ENCODE measurements around the gene TIAL1.
"Not testable (repeated sequence)": the region's sequence is repeated elsewhere in the genome, so short reads cannot be mapped to it uniquely, and the experiment has no call there.

Gene TIAL1

DNA sequence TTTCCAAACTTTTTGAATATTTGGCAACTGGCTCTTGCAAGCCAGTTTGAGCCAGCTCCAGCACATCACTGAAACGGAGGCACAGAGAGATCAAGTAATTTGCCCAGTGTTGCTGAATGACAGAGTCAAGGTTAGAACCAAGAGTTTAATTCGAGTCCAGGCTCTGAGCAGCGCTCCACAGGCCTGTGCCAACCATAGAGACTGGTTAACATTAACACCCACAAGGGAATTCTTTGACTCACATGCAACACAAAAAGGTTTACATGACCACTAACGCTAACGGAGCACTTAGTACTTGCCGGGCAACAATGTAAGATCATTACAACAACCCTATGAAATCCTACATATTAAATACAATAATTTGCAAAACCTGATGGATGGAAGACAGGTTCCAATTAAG is 55.7 kb downstream of the TIAL1 start:
- no peaks in the 10 kb centered on the region for H3K27me3 ChIP-seq (ENCODE audit: control insufficient read depth in 2 of 2, insufficient read depth in 2 of 2, low read length in 2 of 2)
- H3K36me3 ChIP-seq (ENCODE audit: control insufficient read depth in 2 of 2, insufficient read depth in 2 of 2, low read length in 2 of 2), result no peaks in the 10 kb centered on the region
- H3K9me3 ChIP-seq (ENCODE audit: control insufficient read depth in 2 of 2, low read length in 2 of 2), result no peaks in the 10 kb centered on the region
- H3K27ac ChIP-seq (ENCODE audit: low read depth in 2 of 2, low read length in 2 of 2), result peak overlapping the region; percentile 69 to 77
- H3K4me3 ChIP-seq (ENCODE audit: low read length in 2 of 2), result peak overlapping the region; percentile 65 to 74
- peaks cover 20 to 34% of the 10 kb centered on the region in 2 donors for H3K4me1 ChIP-seq (ENCODE audit: control insufficient read depth in 2 of 2, insufficient read depth in 2 of 2, low read length in 2 of 2)
- H3K9ac ChIP-seq (ENCODE audit: low read depth in 1 of 2, low read length in 2 of 2), result peak overlapping the region; percentile 67 to 72

DNA sequence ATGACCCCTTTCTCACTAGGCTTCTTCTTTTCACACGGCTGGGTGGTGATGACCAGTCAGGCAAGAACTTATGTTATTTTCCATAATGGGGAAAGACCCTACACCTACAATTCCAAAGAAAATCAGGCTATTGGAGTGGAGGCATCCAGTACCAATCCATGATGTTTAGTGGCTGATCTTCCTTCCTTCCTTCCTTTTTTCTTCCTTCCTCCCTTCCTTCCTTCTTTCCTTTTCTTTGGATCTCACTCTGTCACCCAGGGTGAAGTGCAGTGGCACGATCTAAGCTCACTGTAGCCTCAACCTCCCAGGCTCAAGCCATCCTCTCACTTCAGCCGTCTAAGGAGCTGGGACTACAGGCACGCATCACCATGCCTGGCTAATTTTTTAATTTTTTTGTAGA is 56.7 kb downstream of the TIAL1 start:
- H3K4me1 ChIP-seq (ENCODE audit: control insufficient read depth in 2 of 2, insufficient read depth in 2 of 2, low read length in 2 of 2), result peaks cover 24 to 35% of the 10 kb centered on the region in 2 donors
- H3K27ac ChIP-seq (ENCODE audit: low read depth in 2 of 2, low read length in 2 of 2), result peak overlapping the region in 1 of 2 donors; percentile 7
- H3K27me3 ChIP-seq (ENCODE audit: control insufficient read depth in 2 of 2, insufficient read depth in 2 of 2, low read length in 2 of 2), result no peaks in the 10 kb centered on the region
- no peak overlapping the region for H3K9ac ChIP-seq (ENCODE audit: low read depth in 1 of 2, low read length in 2 of 2)
- no peaks in the 10 kb centered on the region for H3K9me3 ChIP-seq (ENCODE audit: control insufficient read depth in 2 of 2, low read length in 2 of 2)
- no peaks in the 10 kb centered on the region for H3K36me3 ChIP-seq (ENCODE audit: control insufficient read depth in 2 of 2, insufficient read depth in 2 of 2, low read length in 2 of 2)
- H3K4me3 ChIP-seq (ENCODE audit: low read length in 2 of 2), result peak overlapping the region in 1 of 2 donors; percentile 44

DNA sequence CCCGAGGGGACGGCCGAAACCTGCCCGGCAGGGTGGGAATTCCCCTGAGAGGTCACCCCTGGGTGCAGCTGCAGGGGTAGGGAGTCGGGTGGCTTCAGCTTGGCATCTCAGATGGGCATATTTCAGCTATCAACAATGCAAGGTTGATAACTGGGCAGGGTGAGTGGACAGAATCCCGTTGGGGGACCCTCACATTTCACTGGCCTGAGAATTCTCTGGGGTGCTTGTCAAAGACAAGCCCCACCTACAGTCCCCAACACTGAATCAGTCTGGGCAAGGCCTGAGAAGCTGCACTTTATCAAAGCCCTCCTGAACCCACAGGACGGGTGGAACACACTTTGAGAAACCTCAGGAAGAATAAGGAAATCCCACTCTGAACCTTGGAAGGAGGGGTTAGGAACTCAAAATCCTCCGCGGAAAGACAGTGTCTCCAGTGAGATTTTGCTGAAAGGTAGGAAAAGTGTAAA is 57.4 kb downstream of the TIAL1 start:
- Histone ChIP-seq H3K9ac (ENCODE audit: low read depth in 1 of 2, low read length in 2 of 2) (peak overlapping the region in 1 of 2 donors; percentile 47), H3K36me3 (ENCODE audit: control insufficient read depth in 2 of 2, insufficient read depth in 2 of 2, low read length in 2 of 2) (no peaks in the 10 kb centered on the region), H3K27me3 (ENCODE audit: control insufficient read depth in 2 of 2, insufficient read depth in 2 of 2, low read length in 2 of 2) (no peaks in the 10 kb centered on the region), H3K27ac (ENCODE audit: low read depth in 2 of 2, low read length in 2 of 2) (peak overlapping the region; percentile 49 to 52), H3K4me3 (ENCODE audit: low read length in 2 of 2) (peak overlapping the region; percentile 14 to 44), H3K9me3 (ENCODE audit: control insufficient read depth in 2 of 2, low read length in 2 of 2) (no peaks in the 10 kb centered on the region), H3K4me1 (ENCODE audit: control insufficient read depth in 2 of 2, insufficient read depth in 2 of 2, low read length in 2 of 2) (peaks cover 24 to 35% of the 10 kb centered on the region in 2 donors)

DNA sequence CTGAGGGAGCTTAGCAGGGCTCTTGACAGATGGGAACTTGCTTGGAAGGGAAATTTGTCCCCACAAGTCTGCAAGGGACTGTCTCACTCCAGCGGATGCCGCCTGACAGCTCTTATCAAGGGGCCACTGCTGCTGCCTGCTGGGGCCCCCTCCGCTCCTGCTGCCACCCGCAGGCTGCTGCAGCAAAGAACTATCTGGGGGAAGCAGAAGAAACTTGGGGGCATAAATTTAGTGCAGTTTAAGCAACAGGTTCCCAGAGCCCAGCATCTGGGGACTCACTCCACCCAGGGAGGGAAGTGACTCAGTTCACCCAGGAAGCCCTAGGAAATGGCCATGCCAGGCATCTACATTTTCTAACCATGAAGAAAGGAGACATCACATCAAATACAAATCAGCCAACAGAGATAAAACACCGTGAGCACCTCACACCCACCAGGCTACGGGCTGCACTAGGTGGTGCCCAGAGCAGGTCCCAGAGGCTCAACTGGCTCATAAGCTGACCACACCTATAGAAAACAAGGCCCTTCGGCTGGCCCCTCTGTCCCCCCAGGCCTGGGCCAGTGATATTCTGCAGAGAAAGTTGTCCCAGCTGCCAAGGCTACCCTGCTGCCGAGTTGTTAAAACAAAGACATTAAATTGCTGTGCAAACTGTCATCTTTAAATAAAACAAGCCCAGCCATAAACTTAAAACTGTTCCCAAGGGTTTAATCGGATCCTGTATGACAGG is 58.0 kb downstream of the TIAL1 start:
- H3K4me3 ChIP-seq (ENCODE audit: low read length in 2 of 2), result peak overlapping the region; percentile 14 to 44
- H3K9me3 ChIP-seq (ENCODE audit: control insufficient read depth in 2 of 2, low read length in 2 of 2), result no peaks in the 10 kb centered on the region
- peaks cover 24 to 35% of the 10 kb centered on the region in 2 donors for H3K4me1 ChIP-seq (ENCODE audit: control insufficient read depth in 2 of 2, insufficient read depth in 2 of 2, low read length in 2 of 2)
- peak overlapping the region; percentile 29 to 47 for H3K9ac ChIP-seq (ENCODE audit: low read depth in 1 of 2, low read length in 2 of 2)
- H3K27me3 ChIP-seq (ENCODE audit: control insufficient read depth in 2 of 2, insufficient read depth in 2 of 2, low read length in 2 of 2), result no peaks in the 10 kb centered on the region
- H3K27ac ChIP-seq (ENCODE audit: low read depth in 2 of 2, low read length in 2 of 2), result peak overlapping the region; percentile 49 to 52
- H3K36me3 ChIP-seq (ENCODE audit: control insufficient read depth in 2 of 2, insufficient read depth in 2 of 2, low read length in 2 of 2), result no peaks in the 10 kb centered on the region

DNA sequence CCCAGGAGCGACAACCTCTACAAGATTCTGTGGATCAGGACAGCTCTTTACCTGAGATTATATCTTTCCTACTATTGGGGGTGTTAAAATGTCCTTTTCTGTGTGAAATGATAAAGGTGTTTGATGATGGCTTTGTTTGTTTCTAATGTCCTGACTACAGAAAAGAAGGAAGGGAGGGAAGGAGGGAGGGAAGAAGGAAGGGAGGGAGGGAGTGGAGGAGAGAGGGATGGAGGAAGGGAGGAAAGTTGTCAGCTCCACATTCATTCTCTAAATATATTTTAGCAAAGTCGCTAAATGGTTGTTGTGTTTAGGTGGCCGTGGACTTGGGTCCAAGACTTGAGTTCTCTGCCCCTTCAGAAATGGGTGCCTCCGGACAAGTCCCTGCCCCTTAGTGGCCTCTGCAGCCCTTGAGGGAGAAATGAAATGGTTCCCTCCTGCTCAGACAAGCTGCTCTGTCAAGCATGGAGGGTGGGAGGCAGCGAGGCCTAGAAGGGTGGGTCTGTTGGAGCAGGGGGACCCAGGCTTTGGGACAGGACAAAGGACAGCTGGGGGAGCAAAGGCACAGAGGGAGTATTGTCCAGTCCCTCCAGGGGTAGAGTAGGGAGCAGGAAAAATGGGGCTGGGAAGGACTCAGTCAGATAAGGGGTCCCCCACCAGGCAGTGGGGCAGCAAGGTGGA is 58.7 kb downstream of the TIAL1 start:
- Histone ChIP-seq H3K4me3 (ENCODE audit: low read length in 2 of 2) (peak overlapping the region in 1 of 2 donors; percentile 1), H3K36me3 (ENCODE audit: control insufficient read depth in 2 of 2, insufficient read depth in 2 of 2, low read length in 2 of 2) (no peaks in the 10 kb centered on the region), H3K27me3 (ENCODE audit: control insufficient read depth in 2 of 2, insufficient read depth in 2 of 2, low read length in 2 of 2) (no peaks in the 10 kb centered on the region), H3K9me3 (ENCODE audit: control insufficient read depth in 2 of 2, low read length in 2 of 2) (no peaks in the 10 kb centered on the region), H3K9ac (ENCODE audit: low read depth in 1 of 2, low read length in 2 of 2) (peak overlapping the region in 1 of 2 donors; percentile 29), H3K4me1 (ENCODE audit: control insufficient read depth in 2 of 2, insufficient read depth in 2 of 2, low read length in 2 of 2) (peaks cover 24 to 35% of the 10 kb centered on the region in 2 donors), H3K27ac (ENCODE audit: low read depth in 2 of 2, low read length in 2 of 2) (peak overlapping the region; percentile 12 to 49)

DNA sequence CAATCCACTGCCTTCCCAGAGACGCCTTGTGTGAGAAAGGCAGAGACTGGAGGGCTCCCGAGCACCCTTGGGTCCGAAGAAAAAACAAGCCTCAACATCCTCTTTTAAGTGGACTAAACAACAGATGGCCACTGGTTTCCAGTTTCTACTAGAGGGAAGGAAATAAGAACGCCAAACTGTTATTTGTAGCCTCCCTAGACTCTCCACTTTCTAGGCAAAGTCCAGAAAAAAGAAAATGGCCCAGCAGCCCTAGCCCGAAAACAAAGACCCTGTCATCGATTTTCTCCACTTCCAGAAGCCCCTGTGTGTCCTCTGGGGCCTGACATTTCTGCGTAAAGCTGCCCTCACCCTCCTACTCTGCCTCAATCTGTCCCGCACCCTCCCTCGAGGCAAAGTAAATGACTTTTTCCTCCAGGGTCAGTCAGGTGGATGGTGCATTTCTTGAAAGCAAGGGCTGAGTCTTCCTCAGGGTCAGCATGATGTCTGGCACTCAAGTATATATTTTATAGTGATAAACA is 60.2 kb downstream of the TIAL1 start:
- Histone ChIP-seq H3K27ac (ENCODE audit: low read depth in 2 of 2, low read length in 2 of 2) (peak overlapping the region; percentile 24 to 31), H3K9ac (ENCODE audit: low read depth in 1 of 2, low read length in 2 of 2) (peak overlapping the region in 1 of 2 donors; percentile 19), H3K4me1 (ENCODE audit: control insufficient read depth in 2 of 2, insufficient read depth in 2 of 2, low read length in 2 of 2) (peaks cover 26 to 32% of the 10 kb centered on the region in 2 donors), H3K27me3 (ENCODE audit: control insufficient read depth in 2 of 2, insufficient read depth in 2 of 2, low read length in 2 of 2) (no peaks in the 10 kb centered on the region), H3K4me3 (ENCODE audit: low read length in 2 of 2) (no peak overlapping the region), H3K36me3 (ENCODE audit: control insufficient read depth in 2 of 2, insufficient read depth in 2 of 2, low read length in 2 of 2) (no peaks in the 10 kb centered on the region), H3K9me3 (ENCODE audit: control insufficient read depth in 2 of 2, low read length in 2 of 2) (no peaks in the 10 kb centered on the region)

DNA sequence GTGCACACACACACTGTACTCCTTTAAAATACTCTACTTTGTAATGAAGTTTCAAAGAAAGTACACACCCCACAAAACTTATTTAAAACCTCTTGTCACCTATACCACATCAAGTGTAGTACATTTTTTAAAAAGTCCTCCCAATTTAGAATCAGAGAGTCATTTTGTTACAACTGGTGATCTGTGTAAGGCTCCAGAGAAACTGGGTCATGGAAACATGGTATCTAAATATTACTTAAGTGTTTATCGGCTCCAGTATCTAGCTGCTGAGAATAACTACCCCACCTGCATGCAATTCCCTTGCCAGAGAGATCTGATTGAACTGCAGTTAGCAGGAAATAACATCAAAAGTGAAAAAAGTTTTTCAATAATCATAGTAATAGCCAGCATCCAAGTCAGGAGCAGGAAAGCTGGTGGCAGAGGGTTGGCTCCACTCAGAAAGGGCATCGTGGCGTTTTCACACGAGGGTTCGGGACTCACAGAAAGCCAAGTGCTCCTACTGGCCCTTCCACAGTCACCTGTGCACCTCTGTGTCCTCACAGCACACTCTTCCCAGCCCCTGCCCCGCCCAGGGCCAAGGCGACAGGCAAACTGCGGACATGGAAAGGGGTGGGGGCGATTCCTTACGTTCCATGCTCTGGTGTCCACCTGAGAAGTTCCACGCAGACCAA is 60.8 kb downstream of the TIAL1 start:
- no peaks in the 10 kb centered on the region for H3K9me3 ChIP-seq (ENCODE audit: control insufficient read depth in 2 of 2, low read length in 2 of 2)
- peak overlapping the region in 1 of 2 donors; percentile 20 for H3K4me3 ChIP-seq (ENCODE audit: low read length in 2 of 2)
- no peaks in the 10 kb centered on the region for H3K27me3 ChIP-seq (ENCODE audit: control insufficient read depth in 2 of 2, insufficient read depth in 2 of 2, low read length in 2 of 2)
- peak overlapping the region in 1 of 2 donors; percentile 19 for H3K9ac ChIP-seq (ENCODE audit: low read depth in 1 of 2, low read length in 2 of 2)
- peaks cover 26 to 35% of the 10 kb centered on the region in 2 donors for H3K4me1 ChIP-seq (ENCODE audit: control insufficient read depth in 2 of 2, insufficient read depth in 2 of 2, low read length in 2 of 2)
- H3K36me3 ChIP-seq (ENCODE audit: control insufficient read depth in 2 of 2, insufficient read depth in 2 of 2, low read length in 2 of 2), result no peaks in the 10 kb centered on the region
- peak overlapping the region; percentile 24 to 31 for H3K27ac ChIP-seq (ENCODE audit: low read depth in 2 of 2, low read length in 2 of 2)

DNA sequence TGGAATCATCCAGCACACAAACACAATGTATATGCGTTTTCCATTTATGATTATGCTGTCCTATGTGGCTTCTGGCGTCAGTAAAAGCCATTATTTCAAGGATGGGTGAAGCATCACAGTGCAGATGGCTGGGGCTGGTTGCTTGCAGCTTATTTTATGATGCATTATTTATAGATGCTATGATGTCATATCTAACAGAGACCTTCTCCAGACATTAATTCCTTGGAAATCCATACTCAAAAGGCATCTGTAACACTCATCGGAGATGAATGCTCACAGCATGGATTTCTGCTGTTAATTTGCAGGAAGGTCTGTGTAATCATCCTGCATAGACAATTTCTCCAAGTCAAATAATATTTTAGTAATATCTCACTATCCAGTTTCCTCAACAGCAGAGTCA is 61.5 kb downstream of the TIAL1 start:
- Histone ChIP-seq H3K4me3 (ENCODE audit: low read length in 2 of 2) (no peak overlapping the region), H3K27ac (ENCODE audit: low read depth in 2 of 2, low read length in 2 of 2) (no peak overlapping the region), H3K4me1 (ENCODE audit: control insufficient read depth in 2 of 2, insufficient read depth in 2 of 2, low read length in 2 of 2) (peaks cover 23 to 40% of the 10 kb centered on the region in 2 donors), H3K36me3 (ENCODE audit: control insufficient read depth in 2 of 2, insufficient read depth in 2 of 2, low read length in 2 of 2) (no peaks in the 10 kb centered on the region), H3K9me3 (ENCODE audit: control insufficient read depth in 2 of 2, low read length in 2 of 2) (no peaks in the 10 kb centered on the region), H3K9ac (ENCODE audit: low read depth in 1 of 2, low read length in 2 of 2) (no peak overlapping the region), H3K27me3 (ENCODE audit: control insufficient read depth in 2 of 2, insufficient read depth in 2 of 2, low read length in 2 of 2) (no peaks in the 10 kb centered on the region)

DNA sequence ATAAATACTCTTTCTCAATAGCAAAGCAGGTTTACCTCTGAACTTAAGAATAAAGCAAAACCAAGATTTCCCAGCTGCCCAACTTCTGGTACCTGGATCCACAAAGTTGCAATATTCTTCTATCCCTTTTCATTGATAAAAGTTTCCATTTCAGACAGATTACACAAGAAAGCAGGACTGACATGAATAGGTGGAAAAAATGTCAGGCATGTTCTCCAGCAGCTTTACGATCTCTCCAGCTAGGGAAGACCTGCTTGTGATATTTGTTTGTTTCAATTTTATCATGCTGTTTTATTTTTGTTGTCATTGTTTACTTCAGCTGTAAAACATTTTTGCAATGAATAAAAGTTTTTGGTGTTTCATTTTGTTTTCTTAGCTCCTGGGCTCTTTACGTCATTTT is 63.3 kb downstream of the TIAL1 start:
- Histone ChIP-seq H3K27me3 (ENCODE audit: control insufficient read depth in 2 of 2, insufficient read depth in 2 of 2, low read length in 2 of 2) (no peaks in the 10 kb centered on the region), H3K9me3 (ENCODE audit: control insufficient read depth in 2 of 2, low read length in 2 of 2) (no peaks in the 10 kb centered on the region), H3K4me3 (ENCODE audit: low read length in 2 of 2) (no peak overlapping the region), H3K4me1 (ENCODE audit: control insufficient read depth in 2 of 2, insufficient read depth in 2 of 2, low read length in 2 of 2) (peaks cover 13 to 26% of the 10 kb centered on the region in 2 donors), H3K36me3 (ENCODE audit: control insufficient read depth in 2 of 2, insufficient read depth in 2 of 2, low read length in 2 of 2) (no peaks in the 10 kb centered on the region), H3K9ac (ENCODE audit: low read depth in 1 of 2, low read length in 2 of 2) (no peak overlapping the region), H3K27ac (ENCODE audit: low read depth in 2 of 2, low read length in 2 of 2) (no peak overlapping the region)

DNA sequence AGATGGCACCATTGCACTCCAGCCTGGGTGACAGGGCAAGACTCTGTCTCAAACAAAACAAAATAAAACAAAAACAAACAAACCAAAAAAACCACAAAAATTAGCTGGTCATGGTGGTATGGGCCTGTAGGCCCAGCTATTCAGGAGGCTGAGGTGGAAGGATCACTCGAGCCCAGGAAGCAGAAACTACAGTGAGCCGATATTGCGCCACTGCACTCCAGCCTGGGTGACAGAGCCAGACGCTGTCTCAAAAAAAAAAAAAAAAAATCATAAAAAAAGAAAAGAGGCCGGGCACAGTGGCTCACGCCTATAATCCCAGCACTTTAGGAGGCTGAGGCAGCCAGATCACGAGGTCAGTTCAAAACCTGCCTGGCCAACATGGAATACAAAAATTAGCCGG is 64.0 kb downstream of the TIAL1 start:
- not testable (repeated sequence) for H3K9me3 ChIP-seq (ENCODE audit: control insufficient read depth in 2 of 2, low read length in 2 of 2); H3K27ac ChIP-seq (ENCODE audit: low read depth in 2 of 2, low read length in 2 of 2); H3K9ac ChIP-seq (ENCODE audit: low read depth in 1 of 2, low read length in 2 of 2); H3K36me3 ChIP-seq (ENCODE audit: control insufficient read depth in 2 of 2, insufficient read depth in 2 of 2, low read length in 2 of 2); H3K4me3 ChIP-seq (ENCODE audit: low read length in 2 of 2); H3K27me3 ChIP-seq (ENCODE audit: control insufficient read depth in 2 of 2, insufficient read depth in 2 of 2, low read length in 2 of 2)
- H3K4me1 ChIP-seq (ENCODE audit: control insufficient read depth in 2 of 2, insufficient read depth in 2 of 2, low read length in 2 of 2), result peaks cover 7 to 19% of the 10 kb centered on the region in 2 donors
